ENCODE data around the gene AIG1.

Gene AIG1

GRCh38 chr6:143357561-143358255, 297.0 kb downstream of the AIG1 start:
- no peak for DNase-seq (ENCODE audit: low read depth in 3 of 3, low spot score in 1 of 3)

GRCh38 chr6:143361536-143362191, 301.0 kb downstream of the AIG1 start:
- no peak for DNase-seq (ENCODE audit: low read depth in 3 of 3, low spot score in 1 of 3)

GRCh38 chr6:143362192-143362558, 301.5 kb downstream of the AIG1 start:
- DNase-seq (ENCODE audit: low read depth in 3 of 3, low spot score in 1 of 3), result no peak

- no peak for DNase-seq (ENCODE audit: low read depth in 3 of 3, low spot score in 1 of 3)
These were observed 302.6 kb downstream of the AIG1 start for GRCh38 chr6:143363299-143363698.

GRCh38 chr6:143368426-143368825, 307.7 kb downstream of the AIG1 start:
- no peak for DNase-seq (ENCODE audit: low read depth in 3 of 3, low spot score in 1 of 3)

GRCh38 chr6:143369971-143370370, 309.3 kb downstream of the AIG1 start:
- no peak for DNase-seq (ENCODE audit: low read depth in 3 of 3, low spot score in 1 of 3)

- DNase-seq (ENCODE audit: low read depth in 3 of 3, low spot score in 1 of 3), result no peak
These were observed 310.2 kb downstream of the AIG1 start for GRCh38 chr6:143370812-143371370.

- DNase-seq (ENCODE audit: low read depth in 3 of 3, low spot score in 1 of 3), result no peak
These were observed 311.7 kb downstream of the AIG1 start for GRCh38 chr6:143372199-143372882.

- no peak for DNase-seq (ENCODE audit: low read depth in 3 of 3, low spot score in 1 of 3)
These were observed 313.3 kb downstream of the AIG1 start for GRCh38 chr6:143374014-143374413.

GRCh38 chr6:143375022-143375585, 314.4 kb downstream of the AIG1 start:
- no peak for DNase-seq (ENCODE audit: low read depth in 3 of 3, low spot score in 1 of 3)

- no peak for DNase-seq (ENCODE audit: low read depth in 3 of 3, low spot score in 1 of 3)
These were observed 315.7 kb downstream of the AIG1 start for GRCh38 chr6:143376375-143376774.

GRCh38 chr6:143376861-143377260, 316.2 kb downstream of the AIG1 start:
- DNase-seq (ENCODE audit: low read depth in 3 of 3, low spot score in 1 of 3), result no peak

- no peak for DNase-seq (ENCODE audit: low read depth in 3 of 3, low spot score in 1 of 3)
These were observed 324.9 kb downstream of the AIG1 start for GRCh38 chr6:143385636-143386035.

- no peak for DNase-seq (ENCODE audit: low read depth in 3 of 3, low spot score in 1 of 3)
These were observed 329.6 kb downstream of the AIG1 start for GRCh38 chr6:143390278-143390677.
